Right atrium auricular region (tissue), 2 donors: ENCODE measurements around the gene SEPTIN12. TPM values are rescaled to one million over a fixed set of nuclear protein-coding genes. Genes with fewer than 3 reads are reported as not detected.

ENCODE experiments used
- DNase-seq: peaks from one replicate; pipeline ENCODE4 v3.0.0-alpha.2; 2019; ENCODE audit warnings: low spot score
- H3K27ac ChIP-seq, 2 donors: fragments of 200-600 bp; sonication (generic); 1 replicate in 1 of 2; 2 replicates in 1 of 2; pipeline ENCODE4 v1.5.1; 2016 to 2019
- H3K27me3 ChIP-seq, 2 donors: fragments of 200-600 bp; sonication (generic); one replicate each; pipeline versions ENCODE4 v1.5.1 to v1.6.0; 2017 to 2019
- H3K36me3 ChIP-seq: fragments of 200-600 bp; sonication (generic); one replicate; pipeline ENCODE4 v1.5.1; 2016
- H3K4me1 ChIP-seq, 2 donors: fragments of 200-600 bp; sonication (generic); one replicate each; pipeline versions ENCODE4 v1.5.1 to v1.6.0; 2017 to 2019
- H3K4me3 ChIP-seq, 2 donors: fragments of 200-600 bp; sonication (generic); 1 replicate in 1 of 2; 2 replicates in 1 of 2; pipeline ENCODE4 v1.5.1; 2017 to 2019; ENCODE audit warnings: mild to moderate bottlenecking in 1 of 2, moderate library complexity in 1 of 2
- H3K9me3 ChIP-seq, 2 donors: fragments of 200-600 bp; sonication (generic); one replicate each; pipeline ENCODE4 v1.5.1; 2019
- CTCF ChIP-seq, 2 donors: fragments of 200-600 bp; sonication (generic); IDR thresholded peaks; one replicate each; pipeline ENCODE4 v1.5.1; 2019; ENCODE audit warnings: antibody characterized with exemption in 2 of 2
- total RNA-seq, 2 donors: library from RNA; depleted of rRNA; stranded (reverse); fragments of >200 nt; gene quantifications; one replicate each; pipeline ENCODE4 v1.1.0, GENCODE V29; 2016

Gene SEPTIN12
- total RNA-seq, 2 donors from 2014 or later, result not detected

- peaks cover 18% of the 10 kb centered on the region for H3K36me3 ChIP-seq
- peaks cover 0 to 31% of the 10 kb centered on the region in 2 donors for H3K4me1 ChIP-seq
- H3K27me3 ChIP-seq, result no peaks in the 10 kb centered on the region
- TF ChIP-seq CTCF (IDR thresholded peaks at IDR 0.05), result no peak
- H3K9me3 ChIP-seq, result no peaks in the 10 kb centered on the region
- peak within 1 kb of the TSS; percentile 88 to 100 for H3K4me3 ChIP-seq
- peak within 1 kb of the TSS; percentile 74 to 86 for H3K27ac ChIP-seq
- peak; percentile 99 for DNase-seq
These were observed 21.1 kb downstream of the SEPTIN12 start, which contains the start of gene ZNF500 for GRCh38 chr16:4766875-4767628. TSS of gene ZNF500 (minus strand) at chr16:4767162. CDS start at chr16:4765978, 1,184 bp downstream.

- Histone ChIP-seq H3K27ac (peak overlapping the region in 1 of 2 donors; percentile 86), H3K4me3 (peak overlapping the region; percentile 88 to 100), H3K27me3 (no peaks in the 10 kb centered on the region), H3K36me3 (peaks cover 27% of the 10 kb centered on the region), H3K4me1 (peaks cover 0 to 31% of the 10 kb centered on the region in 2 donors), H3K9me3 (no peaks in the 10 kb centered on the region)
- no peak for TF ChIP-seq CTCF (IDR thresholded peaks at IDR 0.05)
- no peak for DNase-seq
These were observed 22.4 kb downstream of the SEPTIN12 start for GRCh38 chr16:4765511-4766474.

- H3K4me3 ChIP-seq, result no peak overlapping the region
- H3K36me3 ChIP-seq, result peaks cover 46% of the 10 kb centered on the region
- no peaks in the 10 kb centered on the region for H3K27me3 ChIP-seq
- no peak overlapping the region for H3K27ac ChIP-seq
- DNase-seq, result no peak
- H3K4me1 ChIP-seq, result peaks cover 0 to 31% of the 10 kb centered on the region in 2 donors
- no peaks in the 10 kb centered on the region for H3K9me3 ChIP-seq
- TF ChIP-seq CTCF (IDR thresholded peaks at IDR 0.05), result no peak
These were observed 24.4 kb downstream of the SEPTIN12 start for GRCh38 chr16:4763791-4764190.

- Histone ChIP-seq H3K4me1 (peaks cover 0 to 20% of the 10 kb centered on the region in 2 donors), H3K9me3 (no peaks in the 10 kb centered on the region), H3K27ac (no peak overlapping the region), H3K4me3 (no peak overlapping the region), H3K36me3 (peaks cover 59% of the 10 kb centered on the region), H3K27me3 (no peaks in the 10 kb centered on the region)
- DNase-seq, result no peak
- no peak for TF ChIP-seq CTCF (IDR thresholded peaks at IDR 0.05)
These were observed 25.9 kb downstream of the SEPTIN12 start for GRCh38 chr16:4762205-4762604.

- peaks cover 0 to 7% of the 10 kb centered on the region in 2 donors for H3K4me1 ChIP-seq
- H3K36me3 ChIP-seq, result peaks cover 72% of the 10 kb centered on the region
- TF ChIP-seq CTCF (IDR thresholded peaks at IDR 0.05), result no peak
- no peak for DNase-seq
- H3K27me3 ChIP-seq, result no peaks in the 10 kb centered on the region
- no peaks in the 10 kb centered on the region for H3K9me3 ChIP-seq
- no peak overlapping the region for H3K4me3 ChIP-seq
- no peak overlapping the region for H3K27ac ChIP-seq
These were observed 27.8 kb downstream of the SEPTIN12 start for GRCh38 chr16:4760221-4760910.
